HepG2 (cell line): ENCODE results near the gene ZSCAN20. TPM values are rescaled to one million over a fixed set of nuclear protein-coding genes. Genes with fewer than 3 reads are reported as not detected.

Experiments used
- ATAC-seq: fragments of 200-7000 bp; cut with Tn5 transposase; 3 replicates; pipeline ENCODE4 v1.9.1; 2020; ENCODE audit warnings: mild to moderate bottlenecking, moderate library complexity
- BruUV-seq: library from RNA; stranded (reverse); fragments of 400-500 nt; replicated peaks from 2 replicates; lab custom pipeline; 2021; lab: Mats Ljungman, UMichigan
- CTCF ChIA-PET: fragments of 300-600 bp; formaldehyde crosslinking; extraction: SDS; loops from one replicate; lab custom pipeline; 2021; ENCODE audit warnings: low total read pairs, inconsistent platforms, low intra/inter-chr PET ratio; lab: Yijun Ruan, JAX
- POLR2A ChIA-PET: fragments of 350-600 bp; sonication (Branson Sonifier 250); formaldehyde crosslinking; loops from one replicate; lab custom pipeline; 2020; ENCODE audit warnings: antibody characterized with exemption, inconsistent platforms; lab: Yijun Ruan, JAX
- DNase-seq: peaks from one replicate; pipeline ENCODE4 v3.0.0-alpha.2; 2015; ENCODE audit warnings: low spot score
- FAIRE-seq: peaks from 3 replicates; lab custom pipeline; 2011; peaks lifted over from hg19 to GRCh38; lab: Jason Lieb, UNC
- H2AFZ ChIP-seq: one replicate; pipeline ENCODE4 v1.6.1; 2011; ENCODE audit warnings: low read length, inconsistent platforms
- H3K27ac ChIP-seq: fragments of 300-600 bp; 3 replicates; pipeline ENCODE4 v1.8.0; 2011; ENCODE audit warnings: mixed run types, mild to moderate bottlenecking, mixed read lengths, low read length, inconsistent platforms; ENCODE audit not compliant: insufficient read depth; ENCODE audit errors: extremely low read length
- H3K27me3 ChIP-seq, 2 experiments: fragments of 200-600 bp in 1 of 2; 2 replicates in 1 of 2; 3 replicates in 1 of 2; pipeline versions ENCODE4 v1.6.0 to v1.8.0; 2011; ENCODE audit warnings: low read length in 2 of 2, mild to moderate bottlenecking in 2 of 2, moderate library complexity in 2 of 2, inconsistent platforms in 1 of 2; ENCODE audit not compliant: insufficient read depth in 2 of 2, control insufficient read depth in 1 of 2
- H3K36me3 ChIP-seq, 2 experiments: fragments of 200-600 bp in 1 of 2; replicated peaks in 1 of 2; 2 replicates in 1 of 2; 3 replicates in 1 of 2; pipeline versions ENCODE4 v1.5.1 to v1.8.0; 2011; ENCODE audit warnings: low read length in 2 of 2, inconsistent platforms in 1 of 2; ENCODE audit not compliant: insufficient read depth in 2 of 2, control insufficient read depth in 1 of 2
- H3K4me1 ChIP-seq: 2 replicates; pipeline ENCODE4 v1.5.1; 2012; ENCODE audit warnings: low read length, inconsistent platforms; ENCODE audit not compliant: insufficient read depth
- H3K4me2 ChIP-seq: 2 replicates; pipeline ENCODE4 v1.6.0; 2011; ENCODE audit warnings: low read depth, low read length, inconsistent platforms
- H3K4me3 ChIP-seq, 3 experiments: fragments of 200-600 bp in 1 of 3; sonication (generic), shearing (Covaris generic) in 1 of 3; replicated peaks in 1 of 3; 2 replicates each; pipeline ENCODE4 v1.5.1; 2011 to 2016; ENCODE audit warnings: low read length in 3 of 3, inconsistent platforms in 2 of 3, low read depth in 2 of 3, mild to moderate bottlenecking in 2 of 3, control low read depth in 1 of 3, mixed read lengths in 1 of 3; ENCODE audit not compliant: insufficient read depth in 1 of 3
- H3K79me2 ChIP-seq: one replicate; pipeline ENCODE4 v1.6.1; 2011; ENCODE audit warnings: low read length, inconsistent platforms; ENCODE audit not compliant: insufficient read depth
- H3K9ac ChIP-seq: 2 replicates; pipeline ENCODE4 v1.6.0; 2011; ENCODE audit warnings: mild to moderate bottlenecking, low read depth, low read length, inconsistent platforms; ENCODE audit not compliant: insufficient read depth
- H3K9me3 ChIP-seq: 2 replicates; pipeline ENCODE4 v1.5.1; 2012; ENCODE audit warnings: mild to moderate bottlenecking, low read length
- H4K20me1 ChIP-seq: 2 replicates; pipeline ENCODE4 v1.6.0; 2011; ENCODE audit warnings: inconsistent platforms, mild to moderate bottlenecking, low read length, moderate library complexity; ENCODE audit not compliant: insufficient read depth
- CSRNP1 ChIP-seq: sonication (generic); formaldehyde crosslinking; IDR thresholded peaks from 2 replicates; pipeline ENCODE4 v1.8.1; 2023; ENCODE audit warnings: mild to moderate bottlenecking, missing genetic modification reagents
- GRHL1 ChIP-seq: sonication (generic); formaldehyde crosslinking; conservative IDR thresholded peaks from 2 replicates; pipeline ENCODE4 v1.8.0; 2022; ENCODE audit warnings: missing genetic modification reagents
- MEF2D ChIP-seq: sonication (generic); formaldehyde crosslinking; IDR thresholded peaks from 2 replicates; pipeline ENCODE4 v1.5.1; 2020; ENCODE audit warnings: mild to moderate bottlenecking, missing genetic modification reagents
- MIXL1 ChIP-seq: IDR thresholded peaks from 2 replicates; pipeline ENCODE4 v1.6.1; 2016
- POGZ ChIP-seq: sonication (generic); formaldehyde crosslinking; IDR thresholded peaks from 2 replicates; pipeline ENCODE4 v1.4.0; 2020; ENCODE audit warnings: mild to moderate bottlenecking, missing genetic modification reagents
- RARA ChIP-seq: IDR thresholded peaks from 2 replicates; pipeline ENCODE4 v1.6.1; 2016; ENCODE audit warnings: missing genetic modification reagents, missing compliant biosample characterization
- RBFOX2 ChIP-seq: fragments of 200-400 bp; formaldehyde crosslinking; IDR thresholded peaks from 2 replicates; pipeline ENCODE4 v1.6.1; 2017; ENCODE audit warnings: low read depth, mild to moderate bottlenecking, low read length
- RFX5 ChIP-seq: IDR thresholded peaks from 2 replicates; pipeline ENCODE4 v1.6.1; 2011; ENCODE audit warnings: low read depth, low read length, improper control_type of control experiment
- SP1 ChIP-seq, 2 experiments: fragments of 450-650 bp in 1 of 2; sonication (generic) in 1 of 2; formaldehyde crosslinking in 1 of 2; IDR thresholded peaks; 2 replicates each; pipeline versions ENCODE4 v1.4.0 to v1.6.1; 2016 to 2020; ENCODE audit warnings: missing genetic modification reagents in 1 of 2
- STAG1 ChIP-seq: sonication (generic); formaldehyde crosslinking; IDR thresholded peaks from 2 replicates; pipeline ENCODE4 v1.4.0; 2020; ENCODE audit warnings: missing genetic modification reagents
- TCF7 ChIP-seq: sonication (generic); IDR thresholded peaks from 2 replicates; pipeline ENCODE4 v1.6.1; 2016; ENCODE audit warnings: antibody characterized with exemption, low read depth
- YY1 ChIP-seq: IDR thresholded peaks from 2 replicates; pipeline ENCODE4 v1.6.1; 2011; ENCODE audit warnings: low read length, low read depth, moderate library complexity, mild to moderate bottlenecking; ENCODE audit not compliant: insufficient read depth, insufficient replicate concordance
- ZBTB26 ChIP-seq: IDR thresholded peaks from 2 replicates; pipeline ENCODE4 v1.6.1; 2016; ENCODE audit warnings: missing compliant biosample characterization, missing genetic modification reagents, borderline replicate concordance
- ZMYM4 ChIP-seq: sonication (generic); formaldehyde crosslinking; IDR thresholded peaks from 2 replicates; pipeline ENCODE4 v1.8.1; 2023; ENCODE audit warnings: mild to moderate bottlenecking, missing genetic modification reagents
- ZNF350 ChIP-seq: sonication (generic); formaldehyde crosslinking; IDR thresholded peaks from 2 replicates; pipeline ENCODE4 v1.4.0; 2020; ENCODE audit warnings: mild to moderate bottlenecking, low read depth, missing genetic modification reagents, borderline replicate concordance
- ZNF558 ChIP-seq: sonication (generic); formaldehyde crosslinking; IDR thresholded peaks from 2 replicates; pipeline ENCODE4 v1.9.0; 2022; ENCODE audit warnings: mild to moderate bottlenecking, missing genetic modification reagents, borderline replicate concordance
- WGBS: methylation state at CpG from one replicate; pipeline ENCODE4 v1.1.6; 2017; ENCODE audit warnings: low lambda C conversion rate; 5-methylcytosine and 5-hydroxymethylcytosine counted together
- in situ Hi-C: cut with HindIII; loops from 2 replicates; pipeline ENCODE4 v1.10.0; 2017; ENCODE audit warnings: low pct_unique_long_range_greater_than_20kb; ENCODE audit not compliant: extremely low pct_ligation_motif_present
- intact Hi-C: fragments of 100-400 bp; cut with micrococcal nuclease; formaldehyde crosslinking; loops from one replicate; pipeline ENCODE4 v1.10.0; 2022; ENCODE audit not compliant: unreplicated experiment
- polyA plus RNA-seq, 8 experiments: library from polyadenylated mRNA; depleted of rRNA in 3 of 8; stranded (reverse) in 7 of 8; unstranded in 1 of 8; fragments of >200 nt; fragmentation: Illumina TruSeq in 4 of 8; extraction: Trizol in 4 of 8; gene quantifications; 2 replicates each; pipeline versions ENCODE4 v1.2.1 to v1.2.3, GENCODE V29; 2011 to 2016; ENCODE audit warnings: low read depth in 4 of 8, missing spikeins in 1 of 8, mixed read lengths in 1 of 8; ENCODE audit not compliant: insufficient read depth in 1 of 8
- total RNA-seq, 5 experiments: library from RNA; depleted of rRNA; stranded (reverse); fragments of >200 nt; fragmentation: Illumina TruSeq; extraction: Trizol; gene quantifications; 2 replicates each; pipeline ENCODE4 v1.2.3, GENCODE V29; 2016; ENCODE audit warnings: low read depth in 1 of 5

ZSCAN20 gene
- total and polyA plus RNA-seq, 2 of the 13 experiments (the other 11 are each of a cell fraction or from before 2014, with no cell fraction given), result 1.1 to 2.8 TPM

GRCh38 chr1:33465316-33465715 lies 7.1 kb upstream of the ZSCAN20 start:
- peaks cover 1% of the 10 kb centered on the region; the same call in 1 of the 2 replicates for H3K4me1 ChIP-seq
- no peaks in the 10 kb centered on the region for H3K79me2 ChIP-seq
- no peaks in the 10 kb centered on the region for H4K20me1 ChIP-seq
- no peak overlapping the region for H3K4me2 ChIP-seq
- no peaks in the 10 kb centered on the region for H3K36me3 ChIP-seq
- in situ Hi-C loops, result loop anchor here (10.0 kb wide), 1 partner anchor 91 kb away; no protein-coding TSS in a partner anchor
- no peak overlapping the region for H3K27ac ChIP-seq
- no peak overlapping the region for H3K9ac ChIP-seq
- H2AFZ ChIP-seq, result no peak overlapping the region
- intact Hi-C loops, result no loop called here
- ATAC-seq (no peak), FAIRE-seq (no peak), DNase-seq (no peak)
- CTCF ChIA-PET, result no interaction called here
- BruUV-seq, result no TSS peak
- H3K9me3 ChIP-seq, result no peaks in the 10 kb centered on the region
- WGBS, result 0% methylated on average over 2 of the region's 2 CpGs
- peaks cover 3 to 16% of the 10 kb centered on the region in 2 experiments; a peak in 2 of 5 replicates for H3K27me3 ChIP-seq
- no peak overlapping the region for H3K4me3 ChIP-seq
- POLR2A ChIA-PET, result no interaction called here
- TF ChIP-seq ZBTB26 (CRISPR knock-in tag) (no peak), POGZ (no peak), RFX5 (no peak), TCF7 (no peak), ZMYM4 (CRISPR knock-in tag) (no peak), CSRNP1 (CRISPR knock-in tag) (no peak), RBFOX2 (no peak), MEF2D (CRISPR knock-in tag) (no peak), SP1 (IDR thresholded peaks at IDR 0.05) (no peak), SP1 (CRISPR knock-in tag; IDR thresholded peaks at IDR 0.05) (no peak), RARA (CRISPR knock-in tag) (no peak), STAG1 (CRISPR knock-in tag) (no peak), GRHL1 (CRISPR knock-in tag) (no peak), ZNF350 (CRISPR knock-in tag) (no peak), YY1 (no peak), MIXL1 (no peak), ZNF558 (CRISPR knock-in tag) (no peak)
